ENCODE results near the gene JUNB.

The JUNB gene

DNA sequence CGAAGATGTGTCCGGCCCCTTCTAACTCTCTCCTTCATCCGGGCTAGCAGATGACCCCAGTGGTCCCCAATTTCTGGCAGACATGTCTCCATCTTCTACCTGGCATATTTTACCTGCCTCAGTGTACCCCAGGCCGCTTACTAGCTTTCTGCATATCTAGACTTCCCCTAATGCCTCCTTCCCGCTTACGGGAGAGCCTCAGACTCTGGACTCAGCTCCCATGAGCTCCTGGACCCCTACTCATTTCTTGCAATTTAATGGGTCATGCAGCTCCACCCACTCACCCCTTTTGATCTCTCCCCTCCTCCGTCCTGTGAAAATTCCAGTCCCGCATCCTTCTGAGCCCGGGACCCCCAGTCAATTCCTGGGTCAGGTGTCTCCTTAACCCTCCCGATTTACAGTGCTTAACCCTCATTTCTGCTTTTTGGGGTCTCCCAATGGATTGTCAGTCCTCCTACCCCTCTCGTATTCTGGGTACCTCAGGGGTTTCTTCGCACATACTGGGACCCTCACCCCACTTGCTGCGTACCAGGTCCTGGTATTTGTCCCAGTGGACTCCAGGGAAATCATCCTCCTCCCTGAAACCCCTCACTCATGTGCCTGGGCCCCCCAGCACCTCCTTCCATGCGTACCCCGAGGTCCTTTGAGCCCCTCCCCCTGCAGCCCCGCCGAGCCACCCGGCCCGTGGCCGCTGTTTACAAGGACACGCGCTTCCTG lies 500 bp upstream of the JUNB start (continued):
- TF ChIP-seq, protein P1, sequence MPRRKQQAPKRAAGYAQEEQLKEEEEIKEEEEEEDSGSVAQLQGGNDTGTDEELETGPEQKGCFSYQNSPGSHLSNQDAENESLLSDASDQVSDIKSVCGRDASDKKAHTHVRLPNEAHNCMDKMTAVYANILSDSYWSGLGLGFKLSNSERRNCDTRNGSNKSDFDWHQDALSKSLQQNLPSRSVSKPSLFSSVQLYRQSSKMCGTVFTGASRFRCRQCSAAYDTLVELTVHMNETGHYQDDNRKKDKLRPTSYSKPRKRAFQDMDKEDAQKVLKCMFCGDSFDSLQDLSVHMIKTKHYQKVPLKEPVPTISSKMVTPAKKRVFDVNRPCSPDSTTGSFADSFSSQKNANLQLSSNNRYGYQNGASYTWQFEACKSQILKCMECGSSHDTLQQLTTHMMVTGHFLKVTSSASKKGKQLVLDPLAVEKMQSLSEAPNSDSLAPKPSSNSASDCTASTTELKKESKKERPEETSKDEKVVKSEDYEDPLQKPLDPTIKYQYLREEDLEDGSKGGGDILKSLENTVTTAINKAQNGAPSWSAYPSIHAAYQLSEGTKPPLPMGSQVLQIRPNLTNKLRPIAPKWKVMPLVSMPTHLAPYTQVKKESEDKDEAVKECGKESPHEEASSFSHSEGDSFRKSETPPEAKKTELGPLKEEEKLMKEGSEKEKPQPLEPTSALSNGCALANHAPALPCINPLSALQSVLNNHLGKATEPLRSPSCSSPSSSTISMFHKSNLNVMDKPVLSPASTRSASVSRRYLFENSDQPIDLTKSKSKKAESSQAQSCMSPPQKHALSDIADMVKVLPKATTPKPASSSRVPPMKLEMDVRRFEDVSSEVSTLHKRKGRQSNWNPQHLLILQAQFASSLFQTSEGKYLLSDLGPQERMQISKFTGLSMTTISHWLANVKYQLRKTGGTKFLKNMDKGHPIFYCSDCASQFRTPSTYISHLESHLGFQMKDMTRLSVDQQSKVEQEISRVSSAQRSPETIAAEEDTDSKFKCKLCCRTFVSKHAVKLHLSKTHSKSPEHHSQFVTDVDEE (CRISPR knock-in tag; IDR thresholded peaks at IDR 0.05): no peak
- no peak for TF ChIP-seq SNAI2 (CRISPR knock-in tag; IDR thresholded peaks at IDR 0.05)
- TF ChIP-seq OSR1 (CRISPR knock-in tag; IDR thresholded peaks at IDR 0.05): no peak
- TF ChIP-seq ZNF8 (CRISPR knock-in tag; IDR thresholded peaks at IDR 0.05): no peak
- no peak for TF ChIP-seq TCF4 (CRISPR knock-in tag; IDR thresholded peaks at IDR 0.05; ENCODE audit: borderline replicate concordance)
- TF ChIP-seq ISL1 (CRISPR knock-in tag; IDR thresholded peaks at IDR 0.05): no peak

DNA sequence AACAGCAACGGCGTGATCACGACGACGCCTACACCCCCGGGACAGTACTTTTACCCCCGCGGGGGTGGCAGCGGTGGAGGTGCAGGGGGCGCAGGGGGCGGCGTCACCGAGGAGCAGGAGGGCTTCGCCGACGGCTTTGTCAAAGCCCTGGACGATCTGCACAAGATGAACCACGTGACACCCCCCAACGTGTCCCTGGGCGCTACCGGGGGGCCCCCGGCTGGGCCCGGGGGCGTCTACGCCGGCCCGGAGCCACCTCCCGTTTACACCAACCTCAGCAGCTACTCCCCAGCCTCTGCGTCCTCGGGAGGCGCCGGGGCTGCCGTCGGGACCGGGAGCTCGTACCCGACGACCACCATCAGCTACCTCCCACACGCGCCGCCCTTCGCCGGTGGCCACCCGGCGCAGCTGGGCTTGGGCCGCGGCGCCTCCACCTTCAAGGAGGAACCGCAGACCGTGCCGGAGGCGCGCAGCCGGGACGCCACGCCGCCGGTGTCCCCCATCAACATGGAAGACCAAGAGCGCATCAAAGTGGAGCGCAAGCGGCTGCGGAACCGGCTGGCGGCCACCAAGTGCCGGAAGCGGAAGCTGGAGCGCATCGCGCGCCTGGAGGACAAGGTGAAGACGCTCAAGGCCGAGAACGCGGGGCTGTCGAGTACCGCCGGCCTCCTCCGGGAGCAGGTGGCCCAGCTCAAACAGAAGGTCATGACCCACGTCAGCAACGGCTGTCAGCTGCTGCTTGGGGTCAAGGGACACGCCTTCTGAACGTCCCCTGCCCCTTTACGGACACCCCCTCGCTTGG lies 966 bp downstream of the JUNB start:
- ATAC-seq: no peak

DNA sequence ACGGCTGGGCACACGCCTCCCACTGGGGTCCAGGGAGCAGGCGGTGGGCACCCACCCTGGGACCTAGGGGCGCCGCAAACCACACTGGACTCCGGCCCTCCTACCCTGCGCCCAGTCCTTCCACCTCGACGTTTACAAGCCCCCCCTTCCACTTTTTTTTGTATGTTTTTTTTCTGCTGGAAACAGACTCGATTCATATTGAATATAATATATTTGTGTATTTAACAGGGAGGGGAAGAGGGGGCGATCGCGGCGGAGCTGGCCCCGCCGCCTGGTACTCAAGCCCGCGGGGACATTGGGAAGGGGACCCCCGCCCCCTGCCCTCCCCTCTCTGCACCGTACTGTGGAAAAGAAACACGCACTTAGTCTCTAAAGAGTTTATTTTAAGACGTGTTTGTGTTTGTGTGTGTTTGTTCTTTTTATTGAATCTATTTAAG lies 1.6 kb downstream of the JUNB start:
- no peak for ATAC-seq
- TF ChIP-seq ZNF70 (CRISPR knock-in tag; IDR thresholded peaks at IDR 0.05) (no peak), GLIS3 (CRISPR knock-in tag; IDR thresholded peaks at IDR 0.05) (peak; percentile 46; the same call in 1 of the 2 replicates)

More for the DNA sequence above, 966 bp downstream of the JUNB start:
- TF ChIP-seq GLIS3 (CRISPR knock-in tag; IDR thresholded peaks at IDR 0.05) (no peak), CSDC2 (CRISPR knock-in tag; IDR thresholded peaks at IDR 0.05) (no peak), ZNF565 (CRISPR knock-in tag; conservative IDR thresholded peaks at IDR 0.05; ENCODE audit: low read depth) (no peak)
- TF ChIP-seq, protein P2, sequence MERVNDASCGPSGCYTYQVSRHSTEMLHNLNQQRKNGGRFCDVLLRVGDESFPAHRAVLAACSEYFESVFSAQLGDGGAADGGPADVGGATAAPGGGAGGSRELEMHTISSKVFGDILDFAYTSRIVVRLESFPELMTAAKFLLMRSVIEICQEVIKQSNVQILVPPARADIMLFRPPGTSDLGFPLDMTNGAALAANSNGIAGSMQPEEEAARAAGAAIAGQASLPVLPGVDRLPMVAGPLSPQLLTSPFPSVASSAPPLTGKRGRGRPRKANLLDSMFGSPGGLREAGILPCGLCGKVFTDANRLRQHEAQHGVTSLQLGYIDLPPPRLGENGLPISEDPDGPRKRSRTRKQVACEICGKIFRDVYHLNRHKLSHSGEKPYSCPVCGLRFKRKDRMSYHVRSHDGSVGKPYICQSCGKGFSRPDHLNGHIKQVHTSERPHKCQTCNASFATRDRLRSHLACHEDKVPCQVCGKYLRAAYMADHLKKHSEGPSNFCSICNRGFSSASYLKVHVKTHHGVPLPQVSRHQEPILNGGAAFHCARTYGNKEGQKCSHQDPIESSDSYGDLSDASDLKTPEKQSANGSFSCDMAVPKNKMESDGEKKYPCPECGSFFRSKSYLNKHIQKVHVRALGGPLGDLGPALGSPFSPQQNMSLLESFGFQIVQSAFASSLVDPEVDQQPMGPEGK (CRISPR knock-in tag; IDR thresholded peaks at IDR 0.05; ENCODE audit: borderline replicate concordance): no peak

DNA sequence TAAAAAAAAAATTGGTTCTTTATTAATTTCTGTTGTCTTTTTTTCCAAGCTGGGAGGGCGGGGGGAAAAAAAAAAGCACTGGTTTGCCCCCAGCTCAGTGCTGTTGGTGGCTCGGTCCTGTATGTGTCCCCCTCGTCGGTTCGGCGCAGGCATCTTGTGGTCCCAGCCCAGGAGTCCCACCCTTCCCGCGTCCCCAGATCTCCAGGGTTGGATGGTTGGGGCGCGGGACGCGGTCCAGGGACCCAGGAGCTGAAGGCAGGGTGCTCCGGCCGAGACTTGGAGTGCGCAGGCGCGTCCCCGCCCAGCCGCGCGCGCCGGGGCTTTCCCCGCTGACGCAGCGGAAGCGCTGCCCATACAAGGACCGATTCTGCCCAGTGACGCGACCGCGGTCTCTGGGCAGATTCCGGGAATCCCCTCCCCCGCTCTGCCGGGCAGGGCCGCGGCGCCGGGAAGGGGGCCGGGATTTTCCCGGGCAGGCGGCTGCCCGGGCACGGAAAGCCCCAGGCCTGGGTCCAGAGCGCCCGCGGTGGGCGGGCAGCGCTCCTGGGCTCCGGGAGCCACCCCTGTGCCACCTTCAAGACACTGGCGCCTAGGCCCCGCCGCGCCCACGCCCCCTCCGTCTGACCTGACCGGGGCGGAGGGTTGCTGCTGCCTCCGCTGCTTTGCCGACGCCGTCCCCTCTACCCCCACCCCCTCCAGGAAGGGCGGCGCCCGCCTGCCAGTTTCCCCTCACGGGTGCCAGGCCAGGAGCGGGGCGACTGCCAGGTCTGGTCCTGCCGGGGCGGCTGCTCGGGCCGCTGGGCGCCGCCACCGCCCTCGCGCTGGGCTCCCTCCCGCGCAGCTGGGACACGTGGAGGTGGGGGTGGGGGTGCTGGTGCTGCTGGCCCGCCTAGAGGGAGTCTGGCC lies 2.3 kb downstream of the JUNB start:
- peak; percentile 41 for ATAC-seq
- TF ChIP-seq ZFP30 (CRISPR knock-in tag; IDR thresholded peaks at IDR 0.05) (no peak), SNAI2 (CRISPR knock-in tag; IDR thresholded peaks at IDR 0.05) (peak; percentile 72; the same call in 1 of the 2 replicates), RARB (CRISPR knock-in tag; IDR thresholded peaks at IDR 0.05) (peak; percentile 82), GLIS3 (CRISPR knock-in tag; IDR thresholded peaks at IDR 0.05) (peak; percentile 88; the same call in 1 of the 2 replicates), ESRRG (CRISPR knock-in tag; IDR thresholded peaks at IDR 0.05) (peak; percentile 94), ZNF70 (CRISPR knock-in tag; IDR thresholded peaks at IDR 0.05) (no peak; the same call in none of the 2 replicates), TOX (CRISPR knock-in tag; IDR thresholded peaks at IDR 0.05; ENCODE audit: borderline replicate concordance) (peak; percentile 66), CSDC2 (CRISPR knock-in tag; IDR thresholded peaks at IDR 0.05) (peak; percentile 83), OSR1 (CRISPR knock-in tag; IDR thresholded peaks at IDR 0.05) (no peak), ZNF565 (CRISPR knock-in tag; conservative IDR thresholded peaks at IDR 0.05; ENCODE audit: low read depth) (peak; percentile 11; the same call in 1 of the 2 replicates), TCF4 (CRISPR knock-in tag; IDR thresholded peaks at IDR 0.05; ENCODE audit: borderline replicate concordance) (0 out of 2 replicates have a peak, but pooled peaks have one; percentile 13), ISL1 (CRISPR knock-in tag; IDR thresholded peaks at IDR 0.05) (no peak), BACH2 (CRISPR knock-in tag; IDR thresholded peaks at IDR 0.05; ENCODE audit: borderline replicate concordance) (no peak), ARNTL (CRISPR knock-in tag; IDR thresholded peaks at IDR 0.05; ENCODE audit: borderline replicate concordance, low read depth) (0 out of 2 replicates have a peak, but pooled peaks have one; percentile 6)
- TF ChIP-seq, protein P3, sequence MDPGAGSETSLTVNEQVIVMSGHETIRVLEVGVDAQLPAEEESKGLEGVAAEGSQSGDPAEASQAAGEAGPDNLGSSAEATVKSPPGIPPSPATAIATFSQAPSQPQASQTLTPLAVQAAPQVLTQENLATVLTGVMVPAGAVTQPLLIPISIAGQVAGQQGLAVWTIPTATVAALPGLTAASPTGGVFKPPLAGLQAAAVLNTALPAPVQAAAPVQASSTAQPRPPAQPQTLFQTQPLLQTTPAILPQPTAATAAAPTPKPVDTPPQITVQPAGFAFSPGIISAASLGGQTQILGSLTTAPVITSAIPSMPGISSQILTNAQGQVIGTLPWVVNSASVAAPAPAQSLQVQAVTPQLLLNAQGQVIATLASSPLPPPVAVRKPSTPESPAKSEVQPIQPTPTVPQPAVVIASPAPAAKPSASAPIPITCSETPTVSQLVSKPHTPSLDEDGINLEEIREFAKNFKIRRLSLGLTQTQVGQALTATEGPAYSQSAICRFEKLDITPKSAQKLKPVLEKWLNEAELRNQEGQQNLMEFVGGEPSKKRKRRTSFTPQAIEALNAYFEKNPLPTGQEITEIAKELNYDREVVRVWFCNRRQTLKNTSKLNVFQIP (CRISPR knock-in tag; IDR thresholded peaks at IDR 0.05; ENCODE audit: borderline replicate concordance, low read depth): peak; percentile 69
- TF ChIP-seq, protein P2 (CRISPR knock-in tag; IDR thresholded peaks at IDR 0.05; ENCODE audit: borderline replicate concordance): peak; percentile 89
- TF ChIP-seq, protein P4, sequence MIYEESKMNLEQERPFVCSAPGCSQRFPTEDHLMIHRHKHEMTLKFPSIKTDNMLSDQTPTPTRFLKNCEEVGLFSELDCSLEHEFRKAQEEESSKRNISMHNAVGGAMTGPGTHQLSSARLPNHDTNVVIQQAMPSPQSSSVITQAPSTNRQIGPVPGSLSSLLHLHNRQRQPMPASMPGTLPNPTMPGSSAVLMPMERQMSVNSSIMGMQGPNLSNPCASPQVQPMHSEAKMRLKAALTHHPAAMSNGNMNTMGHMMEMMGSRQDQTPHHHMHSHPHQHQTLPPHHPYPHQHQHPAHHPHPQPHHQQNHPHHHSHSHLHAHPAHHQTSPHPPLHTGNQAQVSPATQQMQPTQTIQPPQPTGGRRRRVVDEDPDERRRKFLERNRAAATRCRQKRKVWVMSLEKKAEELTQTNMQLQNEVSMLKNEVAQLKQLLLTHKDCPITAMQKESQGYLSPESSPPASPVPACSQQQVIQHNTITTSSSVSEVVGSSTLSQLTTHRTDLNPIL (CRISPR knock-in tag; IDR thresholded peaks at IDR 0.05; ENCODE audit: low read depth): no peak
- TF ChIP-seq, protein P5, sequence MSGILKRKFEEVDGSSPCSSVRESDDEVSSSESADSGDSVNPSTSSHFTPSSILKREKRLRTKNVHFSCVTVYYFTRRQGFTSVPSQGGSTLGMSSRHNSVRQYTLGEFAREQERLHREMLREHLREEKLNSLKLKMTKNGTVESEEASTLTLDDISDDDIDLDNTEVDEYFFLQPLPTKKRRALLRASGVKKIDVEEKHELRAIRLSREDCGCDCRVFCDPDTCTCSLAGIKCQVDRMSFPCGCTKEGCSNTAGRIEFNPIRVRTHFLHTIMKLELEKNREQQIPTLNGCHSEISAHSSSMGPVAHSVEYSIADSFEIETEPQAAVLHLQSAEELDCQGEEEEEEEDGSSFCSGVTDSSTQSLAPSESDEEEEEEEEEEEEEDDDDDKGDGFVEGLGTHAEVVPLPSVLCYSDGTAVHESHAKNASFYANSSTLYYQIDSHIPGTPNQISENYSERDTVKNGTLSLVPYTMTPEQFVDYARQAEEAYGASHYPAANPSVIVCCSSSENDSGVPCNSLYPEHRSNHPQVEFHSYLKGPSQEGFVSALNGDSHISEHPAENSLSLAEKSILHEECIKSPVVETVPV (CRISPR knock-in tag; IDR thresholded peaks at IDR 0.05): peak; percentile 88; the same call in 1 of the 2 replicates
